Karpas-422 (cell line): ENCODE results near the gene IDI2. TPM values are rescaled to one million over a fixed set of nuclear protein-coding genes. Genes with fewer than 3 reads are reported as not detected.
"Not testable (repeated sequence)": the region's sequence is repeated elsewhere in the genome, so short reads cannot be mapped to it uniquely, and the experiment has no call there.

Source experiments
- DNase-seq: peaks from one replicate; pipeline ENCODE4 v3.0.0-alpha.2; 2015
- H2AFZ ChIP-seq: fragments of 200-600 bp; sonication (generic); 2 replicates; pipeline ENCODE4 v1.6.1; 2014; ENCODE audit warnings: antibody characterized with exemption, low read length, mixed read lengths
- H3K27ac ChIP-seq: fragments of 200-600 bp; sonication (generic); 2 replicates; pipeline ENCODE4 v1.5.1; 2014; ENCODE audit warnings: mild to moderate bottlenecking, low read length, moderate library complexity
- H3K27me3 ChIP-seq: fragments of 200-600 bp; sonication (generic); 2 replicates; pipeline ENCODE4 v1.6.1; 2014; ENCODE audit warnings: low read length, mixed read lengths
- H3K36me3 ChIP-seq: fragments of 200-600 bp; sonication (generic); 2 replicates; pipeline ENCODE4 v1.6.1; 2014; ENCODE audit warnings: low read length, mixed read lengths; ENCODE audit not compliant: insufficient read depth
- H3K4me1 ChIP-seq: fragments of 200-600 bp; sonication (generic); 2 replicates; pipeline ENCODE4 v1.6.1; 2014; ENCODE audit warnings: mild to moderate bottlenecking, low read length, mixed read lengths
- H3K4me2 ChIP-seq: fragments of 200-600 bp; sonication (generic); 2 replicates; pipeline ENCODE4 v1.6.1; 2014; ENCODE audit warnings: low read length, low read depth, mild to moderate bottlenecking; ENCODE audit not compliant: poor library complexity, severe bottlenecking
- H3K4me3 ChIP-seq: fragments of 200-600 bp; sonication (generic); 2 replicates; pipeline ENCODE4 v1.5.1; 2014; ENCODE audit warnings: mild to moderate bottlenecking, antibody characterized with exemption, low read length, mixed read lengths
- H3K79me2 ChIP-seq: fragments of 200-600 bp; sonication (generic); 2 replicates; pipeline ENCODE4 v1.6.1; 2014; ENCODE audit warnings: mild to moderate bottlenecking, low read length, mixed read lengths
- H3K9ac ChIP-seq: fragments of 200-600 bp; sonication (generic); 2 replicates; pipeline ENCODE4 v1.6.0; 2014; ENCODE audit warnings: low read length
- H3K9me2 ChIP-seq: fragments of 200-600 bp; sonication (generic), shearing (Covaris generic); replicated peaks from 2 replicates; pipeline ENCODE4 v1.6.0; 2014; ENCODE audit warnings: mild to moderate bottlenecking, low read length, moderate library complexity; ENCODE audit not compliant: insufficient read depth
- H3K9me3 ChIP-seq: fragments of 300-700, 200-600 bp; sonication (generic); 2 replicates; pipeline ENCODE4 v1.6.1; 2014; ENCODE audit warnings: low read length, mixed read lengths
- H4K20me1 ChIP-seq: fragments of 200-600 bp; sonication (generic); 2 replicates; pipeline ENCODE4 v1.6.1; 2014; ENCODE audit warnings: mild to moderate bottlenecking, antibody characterized with exemption, low read length, low read depth; ENCODE audit not compliant: insufficient read depth
- total RNA-seq: library from RNA; depleted of rRNA; stranded (reverse); fragments of >200 nt; shearing (Covaris generic); gene quantifications from 2 replicates; pipeline ENCODE4 v1.2.3, GENCODE V29; 2014; ENCODE audit warnings: low replicate concordance

IDI2 gene
- total RNA-seq, 1 experiment from 2014 or later, result not detected

GRCh38 chr10:1044146-1044545 is 18.5 kb upstream of the IDI2 start:
- Histone ChIP-seq H3K4me3 (peak overlapping the region; percentile 53), H3K4me2 (peak overlapping the region; percentile 56), H2AFZ (no peak overlapping the region), H3K4me1 (peaks cover 58% of the 10 kb centered on the region), H4K20me1 (peaks cover 33% of the 10 kb centered on the region), H3K9ac (peak overlapping the region; percentile 53), H3K27me3 (no peaks in the 10 kb centered on the region), H3K36me3 (peaks cover 55% of the 10 kb centered on the region), H3K27ac (peak overlapping the region; percentile 79), H3K79me2 (peaks cover 47% of the 10 kb centered on the region), H3K9me2 (no peaks in the 10 kb centered on the region), H3K9me3 (no peaks in the 10 kb centered on the region)
- peak; percentile 46 for DNase-seq

GRCh38 chr10:1043532-1043995 is 17.9 kb upstream of the IDI2 start:
- H3K27me3 ChIP-seq, result no peaks in the 10 kb centered on the region
- no peaks in the 10 kb centered on the region for H3K9me2 ChIP-seq
- peaks cover 47% of the 10 kb centered on the region for H3K79me2 ChIP-seq
- peak overlapping the region; percentile 53 for H3K4me3 ChIP-seq
- H3K9me3 ChIP-seq, result no peaks in the 10 kb centered on the region
- peak overlapping the region; percentile 79 for H3K27ac ChIP-seq
- H3K4me2 ChIP-seq, result peak overlapping the region; percentile 56
- peak overlapping the region; percentile 53 for H3K9ac ChIP-seq
- peaks cover 58% of the 10 kb centered on the region for H3K36me3 ChIP-seq
- H2AFZ ChIP-seq, result no peak overlapping the region
- DNase-seq, result peak; percentile 80
- H3K4me1 ChIP-seq, result peaks cover 61% of the 10 kb centered on the region
- H4K20me1 ChIP-seq, result peaks cover 33% of the 10 kb centered on the region

- Histone ChIP-seq H3K9me2 (no peaks in the 10 kb centered on the region), H3K36me3 (peaks cover 52% of the 10 kb centered on the region), H3K27me3 (no peaks in the 10 kb centered on the region), H3K4me3 (no peak overlapping the region), H3K27ac (no peak overlapping the region), H3K9ac (no peak overlapping the region), H4K20me1 (peaks cover 23% of the 10 kb centered on the region), H3K79me2 (peaks cover 34% of the 10 kb centered on the region), H3K9me3 (no peaks in the 10 kb centered on the region), H3K4me1 (peaks cover 58% of the 10 kb centered on the region), H3K4me2 (no peak overlapping the region), H2AFZ (no peak overlapping the region)
- DNase-seq, result no peak
Measured at GRCh38 chr10:1041514-1041913, 15.9 kb upstream of the IDI2 start.

GRCh38 chr10:1040133-1040532 is 14.5 kb upstream of the IDI2 start:
- no peak for DNase-seq
- Histone ChIP-seq H3K4me1 (peaks cover 45% of the 10 kb centered on the region), H3K4me3 (no peak overlapping the region), H3K27me3 (no peaks in the 10 kb centered on the region), H3K36me3 (peaks cover 45% of the 10 kb centered on the region), H3K79me2 (peaks cover 21% of the 10 kb centered on the region), H3K9me3 (no peaks in the 10 kb centered on the region), H3K27ac (peak overlapping the region; percentile 20; the same call in 1 of the 2 replicates), H3K9ac (no peak overlapping the region), H3K9me2 (no peaks in the 10 kb centered on the region), H3K4me2 (no peak overlapping the region), H4K20me1 (peaks cover 10% of the 10 kb centered on the region), H2AFZ (no peak overlapping the region)

- H3K9me2 ChIP-seq, H3K27me3 ChIP-seq, H4K20me1 ChIP-seq, H3K27ac ChIP-seq, H3K79me2 ChIP-seq, H3K4me3 ChIP-seq, H3K4me2 ChIP-seq, DNase-seq, H2AFZ ChIP-seq, H3K9me3 ChIP-seq, H3K9ac ChIP-seq: not testable (repeated sequence)
- Histone ChIP-seq H3K4me1 (peaks cover 31% of the 10 kb centered on the region), H3K36me3 (peaks cover 42% of the 10 kb centered on the region)
Measured at GRCh38 chr10:1038769-1039168, 13.1 kb upstream of the IDI2 start.

GRCh38 chr10:1037098-1037497 is 11.4 kb upstream of the IDI2 start:
- Histone ChIP-seq H3K36me3 (peaks cover 29% of the 10 kb centered on the region), H2AFZ (no peak overlapping the region), H3K4me2 (no peak overlapping the region), H4K20me1 (no peaks in the 10 kb centered on the region), H3K9me2 (no peaks in the 10 kb centered on the region), H3K27ac (no peak overlapping the region), H3K9me3 (no peaks in the 10 kb centered on the region), H3K4me1 (peaks cover 22% of the 10 kb centered on the region), H3K27me3 (no peaks in the 10 kb centered on the region), H3K4me3 (no peak overlapping the region), H3K79me2 (no peaks in the 10 kb centered on the region), H3K9ac (no peak overlapping the region)
- no peak for DNase-seq

- peaks cover 25% of the 10 kb centered on the region for H3K36me3 ChIP-seq
- peaks cover 22% of the 10 kb centered on the region for H3K4me1 ChIP-seq
- H3K4me3 ChIP-seq, result no peak overlapping the region
- H3K9me2 ChIP-seq, result no peaks in the 10 kb centered on the region
- H3K79me2 ChIP-seq, result no peaks in the 10 kb centered on the region
- no peaks in the 10 kb centered on the region for H3K9me3 ChIP-seq
- H3K9ac ChIP-seq, result no peak overlapping the region
- no peak overlapping the region for H2AFZ ChIP-seq
- no peaks in the 10 kb centered on the region for H3K27me3 ChIP-seq
- no peak for DNase-seq
- H3K27ac ChIP-seq, result no peak overlapping the region
- H3K4me2 ChIP-seq, result no peak overlapping the region
- no peaks in the 10 kb centered on the region for H4K20me1 ChIP-seq
Measured at GRCh38 chr10:1036341-1036791, 10.7 kb upstream of the IDI2 start.

- Histone ChIP-seq H3K36me3 (peaks cover 13% of the 10 kb centered on the region; the same call in 1 of the 2 replicates), H3K4me3 (no peak overlapping the region), H3K27me3 (no peaks in the 10 kb centered on the region), H3K27ac (no peak overlapping the region), H3K9me3 (no peaks in the 10 kb centered on the region), H2AFZ (no peak overlapping the region), H4K20me1 (no peaks in the 10 kb centered on the region), H3K4me2 (no peak overlapping the region), H3K9ac (no peak overlapping the region), H3K4me1 (peaks cover 17% of the 10 kb centered on the region), H3K9me2 (no peaks in the 10 kb centered on the region), H3K79me2 (no peaks in the 10 kb centered on the region)
- DNase-seq, result no peak
Measured at GRCh38 chr10:1035201-1035600, 9.5 kb upstream of the IDI2 start.
